ENCODE data around the gene MED29. TPM values are rescaled to one million over a fixed set of nuclear protein-coding genes. Genes with fewer than 3 reads are reported as not detected.

The MED29 gene
- total RNA-seq, 4 donors from 2014 or later = 25.4 to 52.8 (median 41.0) TPM

- peak; percentile 98 to 99 (median 99) for DNase-seq
- TF ChIP-seq CTCF (IDR thresholded peaks at IDR 0.05) = no peak
- TF ChIP-seq POLR2A (IDR thresholded peaks at IDR 0.05) = peak; percentile 49 to 91
- Histone ChIP-seq H3K9me3 (no peaks in the 10 kb centered on the region), H3K27ac (peak overlapping the region; percentile 98 to 100 (median 100)), H3K36me3 (peaks cover 0 to 16% (median 4%) of the 10 kb centered on the region in 3 donors), H3K27me3 (no peaks in the 10 kb centered on the region), H3K4me1 (peaks cover 12 to 58% (median 48%) of the 10 kb centered on the region in 4 donors), H3K4me3 (peak overlapping the region; percentile 49 to 78 (median 57))
These were observed 12.4 kb downstream of the MED29 start for GRCh38 chr19:39403331-39404312.

- TF ChIP-seq POLR2A (IDR thresholded peaks at IDR 0.05) = no peak
- no peak for TF ChIP-seq CTCF (IDR thresholded peaks at IDR 0.05)
- DNase-seq = peak in 1 of 3 donors; percentile 55
- Histone ChIP-seq H3K27ac (peak overlapping the region; percentile 98 to 100 (median 100)), H3K4me1 (peaks cover 9 to 48% (median 40%) of the 10 kb centered on the region in 4 donors), H3K36me3 (peaks cover 0 to 20% (median 4%) of the 10 kb centered on the region in 3 donors), H3K4me3 (peak overlapping the region in 2 of 4 donors; percentile 78 to 96), H3K9me3 (no peaks in the 10 kb centered on the region), H3K27me3 (no peaks in the 10 kb centered on the region)
These were observed 14.2 kb downstream of the MED29 start for GRCh38 chr19:39405261-39405957.

- Histone ChIP-seq H3K27me3 (no peaks in the 10 kb centered on the region), H3K9me3 (no peaks in the 10 kb centered on the region), H3K36me3 (peaks cover 0 to 20% (median 4%) of the 10 kb centered on the region in 3 donors), H3K27ac (peak overlapping the region; percentile 98 to 100 (median 100)), H3K4me1 (peaks cover 5 to 48% (median 38%) of the 10 kb centered on the region in 4 donors), H3K4me3 (peak overlapping the region; percentile 78 to 96 (median 92))
- TF ChIP-seq POLR2A (IDR thresholded peaks at IDR 0.05) (peak in 1 of 2 donors; percentile 49), CTCF (IDR thresholded peaks at IDR 0.05) (no peak)
- DNase-seq = peak in 2 of 3 donors; percentile 95 to 96
These were observed 14.9 kb downstream of the MED29 start for GRCh38 chr19:39405958-39406655.

DNA sequence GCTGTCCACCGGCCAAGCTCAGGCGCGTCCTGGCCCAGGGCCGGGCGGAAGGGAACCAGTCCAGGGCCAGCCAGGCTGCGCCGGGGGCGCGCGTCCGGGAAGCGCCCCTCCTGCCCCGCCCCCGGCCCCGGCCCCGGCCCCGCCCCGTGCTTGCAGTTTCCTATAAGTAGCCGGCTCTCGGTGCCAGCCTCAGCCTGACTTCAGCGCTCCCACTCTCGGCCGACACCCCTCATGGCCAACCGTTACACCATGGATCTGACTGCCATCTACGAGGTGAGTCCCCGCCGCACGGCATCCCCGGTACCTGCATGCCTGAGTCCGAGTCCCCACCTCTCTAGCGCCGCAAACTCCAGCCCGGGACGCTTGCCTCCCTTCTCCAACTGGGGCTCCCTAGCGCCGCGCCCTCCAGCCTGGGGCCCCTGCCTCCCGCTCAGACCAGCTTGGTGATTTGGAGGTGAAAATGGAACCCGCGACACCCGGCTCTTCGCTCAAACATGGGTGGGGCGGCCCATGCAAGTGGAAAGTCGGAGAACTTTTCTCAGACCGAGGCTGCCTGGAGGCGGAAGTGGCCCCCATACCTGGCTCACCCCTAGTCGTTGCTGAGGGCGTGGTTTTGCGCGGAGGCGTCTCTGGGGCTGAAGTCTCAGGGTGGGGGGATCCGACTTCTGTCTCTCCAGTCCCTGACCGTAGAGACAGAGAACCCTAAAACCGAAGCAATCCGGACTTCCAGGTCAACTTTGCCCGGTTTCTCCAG is 15.7 kb downstream of the MED29 start, which contains the start of gene ZFP36:
TSS of gene ZFP36 (plus strand) at position 192 of the 754 bp plus-strand sequence. CDS start at position 250, 58 bp downstream.
- H3K27ac ChIP-seq = peak within 1 kb of the TSS; percentile 98 to 100 (median 100)
- peaks cover 1 to 47% (median 36%) of the 10 kb centered on the region in 4 donors for H3K4me1 ChIP-seq
- TF ChIP-seq POLR2A (IDR thresholded peaks at IDR 0.05) (peak; percentile 99 to 100), CTCF (IDR thresholded peaks at IDR 0.05) (peak in 2 of 6 experiments; percentile 11 to 12)
- no peaks in the 10 kb centered on the region for H3K27me3 ChIP-seq
- peak within 1 kb of the TSS; percentile 78 to 96 (median 92) for H3K4me3 ChIP-seq
- no peaks in the 10 kb centered on the region for H3K9me3 ChIP-seq
- H3K36me3 ChIP-seq = peaks cover 0 to 20% (median 4%) of the 10 kb centered on the region in 3 donors
- DNase-seq = peak; percentile 95 to 97 (median 96)

Data from Peyer's patch (tissue), 4 donors.